K562 (cell line): ENCODE data around the gene LGALS3BP. TPM values are rescaled to one million over a fixed set of nuclear protein-coding genes. Genes with fewer than 3 reads are reported as not detected.

ENCODE experiments used
- ATAC-seq: fragments of 200-7000 bp; cut with Tn5 transposase; 3 replicates; pipeline ENCODE4 v1.9.1; 2020; ENCODE audit warnings: moderate library complexity
- BruUV-seq: library from RNA; stranded (reverse); fragments of 400-500 nt; replicated peaks from 2 replicates; lab custom pipeline; 2021; lab: Mats Ljungman, UMichigan
- CTCF ChIA-PET: fragments of 300-600 bp; formaldehyde crosslinking; extraction: SDS; loops from one replicate; lab custom pipeline; 2021; ENCODE audit warnings: low intra/inter-chr PET ratio; lab: Yijun Ruan, JAX
- POLR2A ChIA-PET: fragments of 300-600, 350-650 bp; sonication (Branson Sonifier 250); formaldehyde crosslinking; extraction: SDS; loops from one replicate; lab custom pipeline; 2021; ENCODE audit warnings: antibody characterized with exemption, inconsistent platforms; lab: Yijun Ruan, JAX
- DNase-seq, 4 experiments: peaks; one replicate each; pipeline versions ENCODE4 v3.0.0 to v3.0.0-alpha.2; 2011 to 2018; ENCODE audit warnings: low spot score in 3 of 4, mixed read lengths in 3 of 4; ENCODE audit errors: extremely low read depth in 1 of 4
- FAIRE-seq: peaks from 2 replicates; lab custom pipeline; 2011; peaks lifted over from hg19 to GRCh38; lab: Jason Lieb, UNC
- H2AFZ ChIP-seq: 2 replicates; pipeline ENCODE4 v1.6.0; 2011; ENCODE audit warnings: low read depth, low read length, control low read depth, inconsistent platforms
- H3K27ac ChIP-seq: fragments of 200-600 bp; 3 replicates; pipeline ENCODE4 v1.8.0; 2011; ENCODE audit warnings: low read depth, mild to moderate bottlenecking, control low read depth, inconsistent platforms, low read length, moderate library complexity, mixed read lengths; ENCODE audit errors: extremely low read depth
- H3K27me3 ChIP-seq, 2 experiments: fragments of 300-600 bp in 1 of 2; 2 replicates in 1 of 2; 3 replicates in 1 of 2; pipeline versions ENCODE4 v1.6.0 to v1.8.0; 2011; ENCODE audit warnings: inconsistent platforms in 2 of 2, low read length in 2 of 2, mild to moderate bottlenecking in 1 of 2, mixed read lengths in 1 of 2, moderate library complexity in 1 of 2; ENCODE audit not compliant: control insufficient read depth in 2 of 2, insufficient read depth in 2 of 2
- H3K36me3 ChIP-seq: fragments of 300-600 bp; 3 replicates; pipeline ENCODE4 v1.8.0; 2011; ENCODE audit warnings: mild to moderate bottlenecking, low read length, inconsistent platforms; ENCODE audit not compliant: control insufficient read depth, insufficient read depth
- H3K4me1 ChIP-seq, 2 experiments: fragments of 200-600 bp in 1 of 2; replicated peaks in 1 of 2; 2 replicates in 1 of 2; 3 replicates in 1 of 2; pipeline versions ENCODE4 v1.5.1 to v1.8.0; 2011; ENCODE audit warnings: inconsistent platforms in 2 of 2, low read length in 2 of 2, mild to moderate bottlenecking in 1 of 2, mixed read lengths in 1 of 2, moderate library complexity in 1 of 2; ENCODE audit not compliant: control insufficient read depth in 2 of 2, insufficient read depth in 2 of 2
- H3K4me2 ChIP-seq: 2 replicates; pipeline ENCODE4 v1.6.1; 2011; ENCODE audit warnings: low read length, control low read depth, inconsistent platforms, mixed read lengths; ENCODE audit not compliant: insufficient read depth
- H3K4me3 ChIP-seq: fragments of 200-600 bp; sonication (generic), shearing (Covaris generic); 2 replicates; pipeline ENCODE4 v1.5.1; 2016; ENCODE audit warnings: control low read depth, inconsistent platforms
- H3K79me2 ChIP-seq: fragments of 200-600 bp; 3 replicates; pipeline ENCODE4 v1.8.0; 2011; ENCODE audit warnings: low read length, inconsistent platforms; ENCODE audit not compliant: control insufficient read depth, insufficient read depth
- H3K9ac ChIP-seq, 2 experiments: 2 replicates each; pipeline versions ENCODE4 v1.6.0 to v1.6.1; 2011; ENCODE audit warnings: low read depth in 2 of 2, low read length in 2 of 2, control low read depth in 1 of 2, inconsistent platforms in 1 of 2, mild to moderate bottlenecking in 1 of 2, mixed read lengths in 1 of 2; ENCODE audit not compliant: insufficient read depth in 1 of 2
- H3K9me1 ChIP-seq: one replicate; pipeline ENCODE4 v1.6.0; 2011; ENCODE audit warnings: inconsistent platforms, mild to moderate bottlenecking, low read length, moderate library complexity; ENCODE audit not compliant: control insufficient read depth, insufficient read depth
- H3K9me3 ChIP-seq: replicated peaks from 2 replicates; pipeline ENCODE4 v1.5.1; 2011; ENCODE audit warnings: low read depth, low read length, inconsistent platforms; ENCODE audit not compliant: control insufficient read depth, insufficient read depth
- H4K20me1 ChIP-seq: replicated peaks from 2 replicates; pipeline ENCODE4 v1.6.1; 2011; ENCODE audit warnings: low read length, inconsistent platforms, mixed read lengths; ENCODE audit not compliant: control insufficient read depth, insufficient read depth
- ATF7 ChIP-seq: fragments of 450-650 bp; IDR thresholded peaks from 2 replicates; pipeline ENCODE4 v1.7.1; 2014; ENCODE audit warnings: mild to moderate bottlenecking, moderate library complexity
- HLTF ChIP-seq: fragments of 450-650 bp; IDR thresholded peaks from 2 replicates; pipeline ENCODE4 v1.6.1; 2016
- HMG20A ChIP-seq: fragments of 450-650 bp; formaldehyde crosslinking; conservative IDR thresholded peaks from 2 replicates; pipeline ENCODE4 v1.4.0; 2020; ENCODE audit warnings: mild to moderate bottlenecking, mixed read lengths
- NCOA1 ChIP-seq: fragments of 450-650 bp; IDR thresholded peaks from 2 replicates; pipeline ENCODE4 v1.6.1; 2016; ENCODE audit warnings: low read depth
- PYGO2 ChIP-seq: fragments of 450-650 bp; IDR thresholded peaks from 2 replicates; pipeline ENCODE4 v1.6.1; 2016; ENCODE audit warnings: mild to moderate bottlenecking, missing genetic modification characterization, moderate library complexity, missing compliant biosample characterization
- TAF7 ChIP-seq: fragments of 450-650 bp; IDR thresholded peaks from 2 replicates; pipeline ENCODE4 v1.6.1; 2016; ENCODE audit warnings: missing genetic modification characterization, missing compliant biosample characterization
- XRCC5 ChIP-seq: fragments of 200-400 bp; formaldehyde crosslinking; IDR thresholded peaks from 2 replicates; pipeline ENCODE4 v1.6.1; 2017; ENCODE audit warnings: low read depth, mild to moderate bottlenecking, low read length
- WGBS: fragments of 100-300 bp; shearing (Covaris generic); methylation state at CpG from one replicate; pipeline ENCODE4 v1.1.6; 2016; ENCODE audit warnings: low coverage, mixed read lengths; ENCODE audit not compliant: insufficient coverage; ENCODE audit errors: missing lambda C conversion rate; 5-methylcytosine and 5-hydroxymethylcytosine counted together
- in situ Hi-C: fragments of 300-500 bp; cut with MboI; formaldehyde crosslinking; loops from 4 replicates; pipeline ENCODE4 v1.15.0; 2018; ENCODE audit warnings: inconsistent platforms, mixed read lengths
- intact Hi-C: fragments of 100-400 bp; cut with micrococcal nuclease; formaldehyde crosslinking; loops from 2 replicates; pipeline ENCODE4 v1.14.2; 2022
- polyA plus RNA-seq, 8 experiments: library from polyadenylated mRNA; depleted of rRNA in 4 of 8; stranded (reverse) in 5 of 8; unstranded in 3 of 8; fragments of >200 nt; fragmentation: Nextera tagmentation in 2 of 8; fragmentation: Illumina TruSeq in 1 of 8; extraction: Ambion mirVana in 2 of 8; extraction: Trizol in 1 of 8; gene quantifications; 2 replicates each; pipeline versions ENCODE4 v1.2.1 to v1.2.3, GENCODE V29; 2011 to 2014; ENCODE audit warnings: inconsistent platforms in 1 of 8, missing spikeins in 1 of 8
- total RNA-seq, 7 experiments: library from RNA; depleted of rRNA in 6 of 7; stranded (reverse); fragments of >200 nt in 6 of 7; fragmentation: Illumina TruSeq in 2 of 7; extraction: Trizol in 2 of 7; gene quantifications; 2 replicates each; pipeline versions ENCODE4 v1.2.1 to v1.2.3, GENCODE V29; 2011 to 2021; ENCODE audit warnings: low replicate concordance in 1 of 7
- TF ChIP-seq, protein P1 (sequence below): fragments of 450-650 bp; IDR thresholded peaks from 2 replicates; pipeline ENCODE4 v1.6.1; 2018; ENCODE audit not compliant: partially characterized antibody
- TF ChIP-seq, protein P2 (sequence below): sonication (generic); formaldehyde crosslinking; IDR thresholded peaks from 2 replicates; pipeline ENCODE4 v1.8.1; 2023; ENCODE audit warnings: missing genetic modification reagents, mild to moderate bottlenecking, borderline replicate concordance

Gene LGALS3BP
- total and polyA plus RNA-seq, 9 of the 15 experiments (the other 6 are each of a cell fraction or from before 2014, with no cell fraction given): 0.39 to 5.3 (median 3.2) TPM

DNA sequence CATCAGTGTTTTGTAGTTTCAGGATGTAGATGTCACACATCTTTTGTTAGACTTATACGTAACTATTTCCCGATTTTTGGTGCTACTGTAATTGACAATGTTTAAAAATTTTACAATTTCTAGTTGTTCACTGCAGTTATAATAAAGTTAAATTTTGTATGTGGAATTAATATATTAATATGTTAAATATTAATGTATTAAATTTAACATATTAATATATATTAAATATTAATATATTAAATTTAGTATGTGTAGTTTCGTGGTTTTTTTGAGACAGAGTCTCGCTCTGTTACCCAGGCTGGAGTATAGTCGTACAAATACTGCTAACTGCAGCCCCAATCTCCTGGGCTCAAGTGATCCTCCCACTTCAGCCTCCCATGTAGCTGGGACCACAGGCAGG, 5.7 kb upstream of the LGALS3BP start (continued):
- TF ChIP-seq XRCC5 (no peak), PYGO2 (tag) (no peak), HMG20A (no peak), HLTF (no peak), NCOA1 (no peak)

DNA sequence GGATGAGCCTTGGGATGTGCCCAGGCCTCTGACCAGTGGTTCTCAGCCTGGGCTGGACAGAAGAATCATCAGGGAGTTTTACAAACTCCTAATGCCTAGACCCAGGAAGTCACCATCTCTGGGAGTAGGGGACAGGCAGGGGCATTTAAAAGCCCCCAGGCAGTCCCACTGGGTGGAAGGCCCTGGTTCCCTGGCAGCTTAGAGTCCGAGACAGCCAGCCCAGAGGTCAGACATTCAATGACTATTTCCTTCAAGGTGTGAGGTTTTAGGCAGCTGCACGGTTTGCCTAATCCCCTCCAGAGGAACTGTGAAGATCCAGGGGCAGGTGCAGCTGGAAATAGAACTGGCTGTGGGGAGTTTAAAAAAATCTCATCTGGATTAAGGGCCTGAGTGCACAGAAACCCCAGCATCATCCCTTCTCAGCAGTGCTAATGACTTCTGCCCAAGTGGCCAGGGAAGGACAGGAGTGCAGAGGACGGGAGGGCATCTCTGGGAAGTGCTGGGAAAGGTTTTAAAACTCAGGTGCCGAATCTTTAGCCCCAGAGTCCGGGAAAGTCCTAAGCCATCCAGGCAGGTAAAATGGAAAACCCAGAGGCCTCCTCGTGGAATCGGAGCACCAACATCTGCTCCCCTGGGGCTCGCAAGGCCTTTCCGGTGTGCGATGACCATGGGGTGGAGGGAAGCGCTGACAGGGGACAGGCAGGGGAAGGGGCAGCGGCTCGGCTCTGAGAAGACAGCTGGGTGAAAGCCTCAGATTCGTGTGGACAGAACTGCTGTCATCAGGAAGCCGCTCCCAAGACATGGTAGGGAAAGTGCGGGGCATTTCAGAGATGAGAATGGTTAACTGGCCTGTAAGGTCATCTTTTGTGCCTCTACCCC, 1.5 kb upstream of the LGALS3BP start:
- Histone ChIP-seq H3K9me1 (no peaks in the 10 kb centered on the region), H3K4me3 (no peak overlapping the region), H3K9ac (peak overlapping the region in 1 of 2 experiments; percentile 31; a peak in 1 of 4 replicates), H3K4me1 (peaks cover 7 to 33% of the 10 kb centered on the region in 2 experiments), H3K27ac (no peak overlapping the region), H3K27me3 (no peaks in the 10 kb centered on the region), H3K4me2 (no peak overlapping the region), H3K79me2 (no peaks in the 10 kb centered on the region), H3K36me3 (no peaks in the 10 kb centered on the region), H4K20me1 (no peaks in the 10 kb centered on the region), H2AFZ (no peak overlapping the region), H3K9me3 (no peaks in the 10 kb centered on the region)
- WGBS: 50% methylated on average over 16 of the region's 16 CpGs
- ATAC-seq (no peak), DNase-seq (no peak), FAIRE-seq (no peak)
- in situ Hi-C loops: no loop called here
- intact Hi-C loops: no loop called here
- no TSS peak for BruUV-seq
- POLR2A ChIA-PET: interaction anchor here (1.4 kb wide), 1 partner anchor 10 kb away, joined by 5 read pairs; no protein-coding TSS in a partner anchor
- CTCF ChIA-PET: no interaction called here
- TF ChIP-seq TAF7: no peak
- TF ChIP-seq, protein P1, sequence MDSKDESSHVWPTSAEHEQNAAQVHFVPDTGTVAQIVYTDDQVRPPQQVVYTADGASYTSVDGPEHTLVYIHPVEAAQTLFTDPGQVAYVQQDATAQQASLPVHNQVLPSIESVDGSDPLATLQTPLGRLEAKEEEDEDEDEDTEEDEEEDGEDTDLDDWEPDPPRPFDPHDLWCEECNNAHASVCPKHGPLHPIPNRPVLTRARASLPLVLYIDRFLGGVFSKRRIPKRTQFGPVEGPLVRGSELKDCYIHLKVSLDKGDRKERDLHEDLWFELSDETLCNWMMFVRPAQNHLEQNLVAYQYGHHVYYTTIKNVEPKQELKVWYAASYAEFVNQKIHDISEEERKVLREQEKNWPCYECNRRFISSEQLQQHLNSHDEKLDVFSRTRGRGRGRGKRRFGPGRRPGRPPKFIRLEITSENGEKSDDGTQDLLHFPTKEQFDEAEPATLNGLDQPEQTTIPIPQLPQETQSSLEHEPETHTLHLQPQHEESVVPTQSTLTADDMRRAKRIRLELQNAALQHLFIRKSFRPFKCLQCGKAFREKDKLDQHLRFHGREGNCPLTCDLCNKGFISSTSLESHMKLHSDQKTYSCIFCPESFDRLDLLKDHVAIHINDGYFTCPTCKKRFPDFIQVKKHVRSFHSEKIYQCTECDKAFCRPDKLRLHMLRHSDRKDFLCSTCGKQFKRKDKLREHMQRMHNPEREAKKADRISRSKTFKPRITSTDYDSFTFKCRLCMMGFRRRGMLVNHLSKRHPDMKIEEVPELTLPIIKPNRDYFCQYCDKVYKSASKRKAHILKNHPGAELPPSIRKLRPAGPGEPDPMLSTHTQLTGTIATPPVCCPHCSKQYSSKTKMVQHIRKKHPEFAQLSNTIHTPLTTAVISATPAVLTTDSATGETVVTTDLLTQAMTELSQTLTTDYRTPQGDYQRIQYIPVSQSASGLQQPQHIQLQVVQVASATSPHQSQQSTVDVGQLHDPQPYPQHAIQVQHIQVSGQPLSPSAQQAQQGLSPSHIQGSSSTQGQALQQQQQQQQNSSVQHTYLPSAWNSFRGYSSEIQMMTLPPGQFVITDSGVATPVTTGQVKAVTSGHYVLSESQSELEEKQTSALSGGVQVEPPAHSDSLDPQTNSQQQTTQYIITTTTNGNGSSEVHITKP: peak; percentile 91
- TF ChIP-seq ATF7: 0 out of 2 replicates have a peak, but pooled peaks have one; percentile 33
- TF ChIP-seq, protein P2, sequence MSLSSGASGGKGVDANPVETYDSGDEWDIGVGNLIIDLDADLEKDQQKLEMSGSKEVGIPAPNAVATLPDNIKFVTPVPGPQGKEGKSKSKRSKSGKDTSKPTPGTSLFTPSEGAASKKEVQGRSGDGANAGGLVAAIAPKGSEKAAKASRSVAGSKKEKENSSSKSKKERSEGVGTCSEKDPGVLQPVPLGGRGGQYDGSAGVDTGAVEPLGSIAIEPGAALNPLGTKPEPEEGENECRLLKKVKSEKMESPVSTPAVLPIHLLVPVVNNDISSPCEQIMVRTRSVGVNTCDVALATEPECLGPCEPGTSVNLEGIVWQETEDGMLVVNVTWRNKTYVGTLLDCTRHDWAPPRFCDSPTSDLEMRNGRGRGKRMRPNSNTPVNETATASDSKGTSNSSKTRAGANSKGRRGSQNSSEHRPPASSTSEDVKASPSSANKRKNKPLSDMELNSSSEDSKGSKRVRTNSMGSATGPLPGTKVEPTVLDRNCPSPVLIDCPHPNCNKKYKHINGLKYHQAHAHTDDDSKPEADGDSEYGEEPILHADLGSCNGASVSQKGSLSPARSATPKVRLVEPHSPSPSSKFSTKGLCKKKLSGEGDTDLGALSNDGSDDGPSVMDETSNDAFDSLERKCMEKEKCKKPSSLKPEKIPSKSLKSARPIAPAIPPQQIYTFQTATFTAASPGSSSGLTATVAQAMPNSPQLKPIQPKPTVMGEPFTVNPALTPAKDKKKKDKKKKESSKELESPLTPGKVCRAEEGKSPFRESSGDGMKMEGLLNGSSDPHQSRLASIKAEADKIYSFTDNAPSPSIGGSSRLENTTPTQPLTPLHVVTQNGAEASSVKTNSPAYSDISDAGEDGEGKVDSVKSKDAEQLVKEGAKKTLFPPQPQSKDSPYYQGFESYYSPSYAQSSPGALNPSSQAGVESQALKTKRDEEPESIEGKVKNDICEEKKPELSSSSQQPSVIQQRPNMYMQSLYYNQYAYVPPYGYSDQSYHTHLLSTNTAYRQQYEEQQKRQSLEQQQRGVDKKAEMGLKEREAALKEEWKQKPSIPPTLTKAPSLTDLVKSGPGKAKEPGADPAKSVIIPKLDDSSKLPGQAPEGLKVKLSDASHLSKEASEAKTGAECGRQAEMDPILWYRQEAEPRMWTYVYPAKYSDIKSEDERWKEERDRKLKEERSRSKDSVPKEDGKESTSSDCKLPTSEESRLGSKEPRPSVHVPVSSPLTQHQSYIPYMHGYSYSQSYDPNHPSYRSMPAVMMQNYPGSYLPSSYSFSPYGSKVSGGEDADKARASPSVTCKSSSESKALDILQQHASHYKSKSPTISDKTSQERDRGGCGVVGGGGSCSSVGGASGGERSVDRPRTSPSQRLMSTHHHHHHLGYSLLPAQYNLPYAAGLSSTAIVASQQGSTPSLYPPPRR (CRISPR knock-in tag): no peak
